ENCODE results near the gene RNF141. TPM values are rescaled to one million over a fixed set of nuclear protein-coding genes. Genes with fewer than 3 reads are reported as not detected.

Gene RNF141, protein sequence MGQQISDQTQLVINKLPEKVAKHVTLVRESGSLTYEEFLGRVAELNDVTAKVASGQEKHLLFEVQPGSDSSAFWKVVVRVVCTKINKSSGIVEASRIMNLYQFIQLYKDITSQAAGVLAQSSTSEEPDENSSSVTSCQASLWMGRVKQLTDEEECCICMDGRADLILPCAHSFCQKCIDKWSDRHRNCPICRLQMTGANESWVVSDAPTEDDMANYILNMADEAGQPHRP
- total RNA-seq (2022): 65.2 and 74.8 TPM in 2 replicates
- Bru-seq, nascent RNA: percentile 89 among the genes with signal in this experiment
- percentile 88 among the genes with signal in this experiment for BruChase-seq, experiment 1, labeled RNA remaining after a 2-hour chase
- percentile 95 among the genes with signal in this experiment for BruChase-seq, experiment 2, labeled RNA remaining after a 6-hour chase
- long read RNA-seq, full-length matches to known transcripts: 141 of 181 reads
- long read RNA-seq, partial matches to known transcripts: 36 of 181 reads
- long read RNA-seq, other reads (novel, unspliced or antisense): 4 of 181 reads

DNA sequence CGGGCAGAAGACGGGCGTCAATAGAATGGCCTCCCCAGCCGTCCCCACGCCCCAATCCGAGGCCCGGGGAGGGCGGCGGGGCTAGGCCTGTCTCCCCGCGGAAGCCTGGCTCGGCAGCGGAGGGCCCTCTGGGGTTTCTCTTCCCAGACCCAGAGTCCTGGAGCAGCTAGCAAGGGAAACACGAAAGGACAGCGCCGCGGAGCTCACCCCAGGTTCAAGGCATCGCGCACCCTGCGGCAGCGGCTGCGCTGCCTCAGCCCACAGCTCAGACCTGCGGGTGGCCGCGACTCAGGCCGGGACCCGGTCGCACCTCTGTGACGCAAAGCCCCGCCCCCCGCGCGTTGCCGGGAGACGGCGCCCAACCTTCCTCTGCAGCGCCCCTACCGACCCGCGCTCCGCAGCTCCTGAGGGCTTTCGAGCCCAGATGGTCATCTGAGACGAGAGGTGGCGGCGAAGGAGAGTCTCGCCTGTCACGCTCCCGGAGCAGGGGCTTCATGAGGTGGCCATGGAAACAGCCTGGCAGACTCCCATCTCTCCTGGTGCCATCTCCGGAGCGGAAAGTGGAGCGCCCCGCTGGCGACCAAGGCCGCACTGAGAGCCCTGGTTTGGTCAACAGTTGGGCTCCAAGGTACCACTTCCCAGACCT, at the start of gene RNF141:
Gene RNF141 (minus strand): TSS at position 273 of the 646 bp plus-strand sequence. CDS start 7,029 bp downstream, outside the sequence.
- H3K4me3 ChIP-seq (ENCODE audit: low read depth, low read length): peak within 1 kb of the TSS; percentile 78
- peak within 1 kb of the TSS; percentile 73 for H3K4me3 Mint-ChIP-seq (ENCODE audit: unreplicated experiment)
- no peaks in the 10 kb centered on the region for H3K27me3 ChIP-seq (replicated peaks; ENCODE audit: control insufficient read depth, insufficient read depth, low read length)
- no peaks in the 10 kb centered on the region for H3K9me3 Mint-ChIP-seq (ENCODE audit: unreplicated experiment)
- no peaks in the 10 kb centered on the region for H3K27me3 Mint-ChIP-seq (ENCODE audit: insufficient read depth, unreplicated experiment)
- intact Hi-C loops (cut with micrococcal nuclease; ENCODE audit: unreplicated experiment): loop anchor here (1.0 to 5.0 kb wide), 3 partner anchors 51 to 194 kb away; no protein-coding TSS in a partner anchor
- CTCF ChIA-PET: interaction anchor here (0.6 to 1.8 kb wide), 30 partner anchors 8 to 246 kb away, joined by 3 to 8 read pairs (median 3); partner anchors contain the start of genes AMPD3 and CTR9
- POLR2A ChIA-PET: interaction anchor here (0.6 to 1.2 kb wide), 8 partner anchors 13 to 268 kb away, joined by 3 to 7 read pairs (median 4); partner anchors contain the start of gene CTR9
- H3K4me1 ChIP-seq: peaks cover 19% of the 10 kb centered on the region
- H3K9me3 ChIP-seq: no peaks in the 10 kb centered on the region
- no peaks in the 10 kb centered on the region for H3K36me3 ChIP-seq (ENCODE audit: control insufficient read depth, insufficient read depth, low read length)
- peak within 1 kb of the TSS; percentile 79 for H3K27ac Mint-ChIP-seq (ENCODE audit: unreplicated experiment)
- H3K4me1 Mint-ChIP-seq (ENCODE audit: low read depth, unreplicated experiment): peaks cover 7% of the 10 kb centered on the region
- no TSS peak for BruUV-seq (replicated peaks)
- TF ChIP-seq, protein P1, sequence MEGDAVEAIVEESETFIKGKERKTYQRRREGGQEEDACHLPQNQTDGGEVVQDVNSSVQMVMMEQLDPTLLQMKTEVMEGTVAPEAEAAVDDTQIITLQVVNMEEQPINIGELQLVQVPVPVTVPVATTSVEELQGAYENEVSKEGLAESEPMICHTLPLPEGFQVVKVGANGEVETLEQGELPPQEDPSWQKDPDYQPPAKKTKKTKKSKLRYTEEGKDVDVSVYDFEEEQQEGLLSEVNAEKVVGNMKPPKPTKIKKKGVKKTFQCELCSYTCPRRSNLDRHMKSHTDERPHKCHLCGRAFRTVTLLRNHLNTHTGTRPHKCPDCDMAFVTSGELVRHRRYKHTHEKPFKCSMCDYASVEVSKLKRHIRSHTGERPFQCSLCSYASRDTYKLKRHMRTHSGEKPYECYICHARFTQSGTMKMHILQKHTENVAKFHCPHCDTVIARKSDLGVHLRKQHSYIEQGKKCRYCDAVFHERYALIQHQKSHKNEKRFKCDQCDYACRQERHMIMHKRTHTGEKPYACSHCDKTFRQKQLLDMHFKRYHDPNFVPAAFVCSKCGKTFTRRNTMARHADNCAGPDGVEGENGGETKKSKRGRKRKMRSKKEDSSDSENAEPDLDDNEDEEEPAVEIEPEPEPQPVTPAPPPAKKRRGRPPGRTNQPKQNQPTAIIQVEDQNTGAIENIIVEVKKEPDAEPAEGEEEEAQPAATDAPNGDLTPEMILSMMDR (IDR thresholded peaks at IDR 0.05; ENCODE audit: insufficient read depth in 1 of 2, low read depth in 1 of 2, low read length in 1 of 2, severe bottlenecking in 1 of 2, unreplicated experiment in 1 of 2): peak; percentile 87 to 90
- peaks cover 12% of the 10 kb centered on the region for H3K36me3 Mint-ChIP-seq (ENCODE audit: insufficient read depth, unreplicated experiment)
- DNase-seq: peak; percentile 95 to 99

DNA sequence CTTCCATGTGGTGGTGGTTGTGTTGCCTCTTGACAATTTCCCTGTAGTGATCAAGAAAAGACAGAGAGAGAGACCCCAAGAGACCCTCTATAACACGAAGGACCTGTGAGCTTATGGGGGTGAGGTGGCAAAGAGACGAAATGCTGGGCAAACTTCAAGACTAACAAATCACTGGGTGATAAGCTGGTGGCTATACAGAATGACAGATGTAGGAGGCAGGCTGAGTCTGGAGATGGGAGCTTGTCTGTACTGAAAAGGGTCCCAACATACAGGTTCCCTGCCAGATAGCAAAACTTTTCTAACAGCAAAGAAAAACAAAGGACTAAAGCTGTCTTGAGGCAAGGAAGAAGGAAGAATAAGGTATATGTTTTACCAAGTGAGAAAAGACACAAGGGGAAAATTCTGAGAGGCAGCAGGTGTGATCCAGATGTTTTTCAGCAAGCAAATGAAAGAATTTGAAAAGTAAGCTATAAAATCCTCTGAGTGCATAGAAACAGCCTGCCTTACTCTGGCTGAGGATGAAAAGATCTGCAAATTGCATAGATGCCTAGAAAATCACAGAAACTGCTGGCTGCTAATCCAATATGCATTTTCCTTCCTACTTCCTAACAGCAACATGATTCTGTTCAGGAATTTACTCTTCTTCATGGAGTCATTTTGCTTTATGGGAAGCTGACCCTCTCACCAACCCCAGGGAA, 49.4 kb upstream of the RNF141 start:
- POLR2A ChIA-PET: no interaction called here
- CTCF ChIA-PET: no interaction called here
- H3K27me3 Mint-ChIP-seq (ENCODE audit: insufficient read depth, unreplicated experiment): no peaks in the 10 kb centered on the region
- TF ChIP-seq, protein P1 (IDR thresholded peaks at IDR 0.05; ENCODE audit: insufficient read depth in 1 of 2, low read depth in 1 of 2, low read length in 1 of 2, severe bottlenecking in 1 of 2, unreplicated experiment in 1 of 2): no peak
- Histone ChIP-seq H3K4me3 (ENCODE audit: low read depth, low read length) (no peak overlapping the region), H3K36me3 (ENCODE audit: control insufficient read depth, insufficient read depth, low read length) (no peaks in the 10 kb centered on the region), H3K9me3 (no peaks in the 10 kb centered on the region), H3K27me3 (replicated peaks; ENCODE audit: control insufficient read depth, insufficient read depth, low read length) (no peaks in the 10 kb centered on the region), H3K4me1 (peaks cover 16% of the 10 kb centered on the region; the same call in 1 of the 2 replicates)
- DNase-seq: no peak
- no peak overlapping the region for H3K4me3 Mint-ChIP-seq (ENCODE audit: unreplicated experiment)
- no peak overlapping the region for H3K27ac Mint-ChIP-seq (ENCODE audit: unreplicated experiment)
- peaks cover 17% of the 10 kb centered on the region for H3K4me1 Mint-ChIP-seq (ENCODE audit: low read depth, unreplicated experiment)
- no TSS peak for BruUV-seq (replicated peaks)
- H3K36me3 Mint-ChIP-seq (ENCODE audit: insufficient read depth, unreplicated experiment): no peaks in the 10 kb centered on the region
- H3K9me3 Mint-ChIP-seq (ENCODE audit: unreplicated experiment): no peaks in the 10 kb centered on the region
- intact Hi-C loops (cut with micrococcal nuclease; ENCODE audit: unreplicated experiment): loop anchor here (5.0 kb wide), 1 partner anchor 48 kb away; the partner anchor contains the start of gene RNF141

DNA sequence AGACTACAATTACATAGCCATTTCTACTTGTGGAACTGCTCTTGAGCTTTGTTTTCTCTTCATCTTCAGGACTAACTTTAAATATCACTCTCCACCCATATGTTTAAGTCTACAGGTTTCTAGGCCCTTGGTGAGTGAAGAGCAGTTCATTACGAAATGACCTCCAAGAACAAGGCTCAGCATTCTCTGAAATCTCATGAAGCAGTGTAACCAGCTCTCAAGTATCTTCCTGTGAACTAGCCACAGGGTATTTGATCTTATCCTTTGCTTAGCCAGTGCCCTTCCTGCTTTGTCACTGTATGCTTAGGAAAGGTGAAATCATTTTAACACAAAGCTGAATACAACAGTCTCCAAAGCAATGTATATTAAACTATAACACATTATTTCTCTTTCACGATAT, 47.9 kb upstream of the RNF141 start:
- H3K4me3 ChIP-seq (ENCODE audit: low read depth, low read length): no peak overlapping the region
- no peak for DNase-seq
- no peak overlapping the region for H3K4me3 Mint-ChIP-seq (ENCODE audit: unreplicated experiment)
- TF ChIP-seq, protein P1 (IDR thresholded peaks at IDR 0.05; ENCODE audit: insufficient read depth in 1 of 2, low read depth in 1 of 2, low read length in 1 of 2, severe bottlenecking in 1 of 2, unreplicated experiment in 1 of 2): no peak
- H3K27me3 ChIP-seq (replicated peaks; ENCODE audit: control insufficient read depth, insufficient read depth, low read length): no peaks in the 10 kb centered on the region
- peaks cover 17% of the 10 kb centered on the region for H3K4me1 Mint-ChIP-seq (ENCODE audit: low read depth, unreplicated experiment)
- no TSS peak for BruUV-seq (replicated peaks)
- CTCF ChIA-PET: no interaction called here
- no peaks in the 10 kb centered on the region for H3K27me3 Mint-ChIP-seq (ENCODE audit: insufficient read depth, unreplicated experiment)
- no peaks in the 10 kb centered on the region for H3K9me3 ChIP-seq
- intact Hi-C loops (cut with micrococcal nuclease; ENCODE audit: unreplicated experiment): no loop called here
- H3K27ac Mint-ChIP-seq (ENCODE audit: unreplicated experiment): no peak overlapping the region
- H3K4me1 ChIP-seq: peaks cover 24% of the 10 kb centered on the region; the same call in 1 of the 2 replicates
- POLR2A ChIA-PET: no interaction called here
- H3K36me3 Mint-ChIP-seq (ENCODE audit: insufficient read depth, unreplicated experiment): no peaks in the 10 kb centered on the region
- no peaks in the 10 kb centered on the region for H3K36me3 ChIP-seq (ENCODE audit: control insufficient read depth, insufficient read depth, low read length)
- no peaks in the 10 kb centered on the region for H3K9me3 Mint-ChIP-seq (ENCODE audit: unreplicated experiment)

Measured in Caco-2 (cell line).